22Rv1 (cell line): Measurements from ENCODE around the gene PIK3R1.

Experiments
- H3K27ac ChIP-seq: fragments of 450-650 bp; 2 replicates; pipeline ENCODE4 v1.5.1; 2017
- CTCF ChIP-seq: fragments of 450-650 bp; IDR thresholded peaks from 2 replicates; pipeline ENCODE4 v1.5.1; 2017; ENCODE audit warnings: mild to moderate bottlenecking
- ZFX ChIP-seq: fragments of 450-650 bp; IDR thresholded peaks from 2 replicates; pipeline ENCODE4 v1.6.1; 2017; ENCODE audit warnings: antibody characterized with exemption, borderline replicate concordance

The PIK3R1 gene

GRCh38 chr5:68270399-68270975 lies 54.9 kb downstream of the PIK3R1 start:
- H3K27ac ChIP-seq: no peak overlapping the region
- TF ChIP-seq CTCF: no peak
- no peak for TF ChIP-seq ZFX

- no peak for TF ChIP-seq ZFX
- TF ChIP-seq CTCF: no peak
- H3K27ac ChIP-seq: no peak overlapping the region
Observed at GRCh38 chr5:68271124-68271523, 55.6 kb downstream of the PIK3R1 start.

- TF ChIP-seq ZFX: no peak
- peak; percentile 48 for TF ChIP-seq CTCF
- no peak overlapping the region for H3K27ac ChIP-seq
Observed at GRCh38 chr5:68272289-68272688, 56.7 kb downstream of the PIK3R1 start.

- TF ChIP-seq ZFX: no peak
- TF ChIP-seq CTCF: no peak
- H3K27ac ChIP-seq: no peak overlapping the region
Observed at GRCh38 chr5:68273717-68274409, 58.3 kb downstream of the PIK3R1 start.

GRCh38 chr5:68274847-68275651 lies 59.5 kb downstream of the PIK3R1 start:
- TF ChIP-seq ZFX: no peak
- TF ChIP-seq CTCF: no peak
- no peak overlapping the region for H3K27ac ChIP-seq

- no peak overlapping the region for H3K27ac ChIP-seq
- no peak for TF ChIP-seq ZFX
- no peak for TF ChIP-seq CTCF
Observed at GRCh38 chr5:68276740-68277139, 61.2 kb downstream of the PIK3R1 start.

- no peak overlapping the region for H3K27ac ChIP-seq
- no peak for TF ChIP-seq CTCF
- TF ChIP-seq ZFX: no peak
Observed at GRCh38 chr5:68277431-68277830, 61.9 kb downstream of the PIK3R1 start.
